ENCODE measurements around the gene ZSCAN20. TPM values are rescaled to one million over a fixed set of nuclear protein-coding genes. Genes with fewer than 3 reads are reported as not detected.

Gene ZSCAN20
- total and polyA plus RNA-seq, 4 donors = 0.48 to 2.3 (median 1.3) TPM

DNA sequence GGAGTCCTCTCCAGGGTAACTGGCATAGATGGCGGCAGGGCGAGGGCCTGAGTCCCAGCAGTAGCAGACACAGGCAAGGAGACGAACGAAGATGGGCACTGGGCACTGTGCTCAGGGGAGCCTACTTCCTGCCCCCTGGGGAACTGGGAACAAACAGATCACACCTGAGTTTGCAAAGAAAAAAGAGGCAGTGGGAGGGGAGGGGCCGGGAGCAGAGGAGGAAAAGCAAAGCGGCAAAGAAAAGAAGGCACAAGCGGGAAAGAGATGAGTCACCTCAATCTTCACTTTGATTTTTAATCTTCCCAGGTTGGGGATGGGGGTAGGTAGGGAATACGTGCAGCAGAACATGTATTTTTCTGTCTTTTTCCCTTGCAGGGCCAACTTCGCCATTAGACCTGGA is 44.0 kb downstream of the ZSCAN20 start:
- H3K9ac ChIP-seq (ENCODE audit: low read depth in 1 of 2, low read length in 2 of 2) = no peak overlapping the region
- H3K9me3 ChIP-seq (ENCODE audit: control insufficient read depth in 4 of 4, low read length in 3 of 4) = no peaks in the 10 kb centered on the region
- 82% methylated on average over 9 of the region's 9 CpGs for WGBS
- no peak overlapping the region for H3K4me3 ChIP-seq (ENCODE audit: low read depth in 1 of 3, low read length in 3 of 3)
- DNase-seq (ENCODE audit: low spot score) = no peak
- TF ChIP-seq, protein P1, sequence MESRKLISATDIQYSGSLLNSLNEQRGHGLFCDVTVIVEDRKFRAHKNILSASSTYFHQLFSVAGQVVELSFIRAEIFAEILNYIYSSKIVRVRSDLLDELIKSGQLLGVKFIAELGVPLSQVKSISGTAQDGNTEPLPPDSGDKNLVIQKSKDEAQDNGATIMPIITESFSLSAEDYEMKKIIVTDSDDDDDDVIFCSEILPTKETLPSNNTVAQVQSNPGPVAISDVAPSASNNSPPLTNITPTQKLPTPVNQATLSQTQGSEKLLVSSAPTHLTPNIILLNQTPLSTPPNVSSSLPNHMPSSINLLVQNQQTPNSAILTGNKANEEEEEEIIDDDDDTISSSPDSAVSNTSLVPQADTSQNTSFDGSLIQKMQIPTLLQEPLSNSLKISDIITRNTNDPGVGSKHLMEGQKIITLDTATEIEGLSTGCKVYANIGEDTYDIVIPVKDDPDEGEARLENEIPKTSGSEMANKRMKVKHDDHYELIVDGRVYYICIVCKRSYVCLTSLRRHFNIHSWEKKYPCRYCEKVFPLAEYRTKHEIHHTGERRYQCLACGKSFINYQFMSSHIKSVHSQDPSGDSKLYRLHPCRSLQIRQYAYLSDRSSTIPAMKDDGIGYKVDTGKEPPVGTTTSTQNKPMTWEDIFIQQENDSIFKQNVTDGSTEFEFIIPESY (IDR thresholded peaks at IDR 0.05) = no peak
- no peak for TF ChIP-seq TAF1 (conservative IDR thresholded peaks at IDR 0.05)
- no peaks in the 10 kb centered on the region for H3K4me1 ChIP-seq (ENCODE audit: control insufficient read depth in 4 of 4, insufficient read depth in 4 of 4, low read length in 3 of 4)
- H3K36me3 ChIP-seq (ENCODE audit: control insufficient read depth in 4 of 4, insufficient read depth in 3 of 4, low read depth in 1 of 4, low read length in 3 of 4) = no peaks in the 10 kb centered on the region
- peaks cover 0 to 3% (median 0%) of the 10 kb centered on the region in 4 donors for H3K27me3 ChIP-seq (ENCODE audit: control insufficient read depth in 4 of 4, insufficient read depth in 4 of 4, low read length in 3 of 4)
- H3K27ac ChIP-seq (ENCODE audit: low read depth in 1 of 2, low read length in 2 of 2) = no peak overlapping the region

DNA sequence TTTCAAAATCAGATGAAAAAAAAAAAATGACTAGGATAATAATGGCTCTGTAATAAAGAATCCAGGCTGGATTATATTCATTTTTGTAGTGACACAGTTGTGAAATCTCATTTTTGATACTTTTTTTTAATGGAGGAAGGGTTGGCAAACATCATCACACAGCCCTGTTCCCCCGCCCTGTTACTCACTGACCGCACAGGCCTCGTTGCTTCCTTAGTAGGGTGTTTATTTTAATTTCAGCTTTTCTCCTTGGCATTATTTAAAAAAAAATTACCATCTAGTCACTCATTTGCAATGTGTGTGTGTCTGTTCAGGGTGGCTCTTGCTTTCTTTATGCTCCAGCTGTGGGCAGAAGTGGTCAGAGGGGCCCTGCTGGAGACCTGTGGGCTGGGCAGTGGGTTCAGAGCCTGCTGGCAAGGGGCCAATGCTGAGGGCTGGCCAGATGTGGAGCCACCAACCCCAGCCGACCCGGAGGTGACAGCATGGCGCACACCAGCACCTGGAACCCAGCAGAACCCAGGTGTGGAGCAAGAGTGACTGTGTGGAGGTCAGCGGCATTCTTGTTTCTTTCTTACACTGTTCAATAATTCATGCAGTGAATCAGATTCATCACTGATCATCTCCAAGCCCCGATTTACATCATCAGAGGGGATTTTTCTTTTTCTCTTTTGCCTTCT is 44.6 kb downstream of the ZSCAN20 start:
- H3K27ac ChIP-seq (ENCODE audit: low read depth in 1 of 2, low read length in 2 of 2) = no peak overlapping the region
- no peak for TF ChIP-seq EGR1 (IDR thresholded peaks at IDR 0.05; ENCODE audit: low read depth in 2 of 2)
- TF ChIP-seq GABPA (IDR thresholded peaks at IDR 0.05 in 1 of 2, conservative IDR thresholded peaks at IDR 0.05 in 1 of 2) = no peak
- TF ChIP-seq YY1 (IDR thresholded peaks at IDR 0.05) = no peak
- no peak for TF ChIP-seq TAF1 (conservative IDR thresholded peaks at IDR 0.05)
- TF ChIP-seq, protein P2, sequence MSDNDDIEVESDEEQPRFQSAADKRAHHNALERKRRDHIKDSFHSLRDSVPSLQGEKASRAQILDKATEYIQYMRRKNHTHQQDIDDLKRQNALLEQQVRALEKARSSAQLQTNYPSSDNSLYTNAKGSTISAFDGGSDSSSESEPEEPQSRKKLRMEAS (IDR thresholded peaks at IDR 0.05) = no peak
- TF ChIP-seq NR2F2 (IDR thresholded peaks at IDR 0.05) = no peak
- TF ChIP-seq FOXA2 (IDR thresholded peaks at IDR 0.05) = no peak
- TF ChIP-seq, protein P3, sequence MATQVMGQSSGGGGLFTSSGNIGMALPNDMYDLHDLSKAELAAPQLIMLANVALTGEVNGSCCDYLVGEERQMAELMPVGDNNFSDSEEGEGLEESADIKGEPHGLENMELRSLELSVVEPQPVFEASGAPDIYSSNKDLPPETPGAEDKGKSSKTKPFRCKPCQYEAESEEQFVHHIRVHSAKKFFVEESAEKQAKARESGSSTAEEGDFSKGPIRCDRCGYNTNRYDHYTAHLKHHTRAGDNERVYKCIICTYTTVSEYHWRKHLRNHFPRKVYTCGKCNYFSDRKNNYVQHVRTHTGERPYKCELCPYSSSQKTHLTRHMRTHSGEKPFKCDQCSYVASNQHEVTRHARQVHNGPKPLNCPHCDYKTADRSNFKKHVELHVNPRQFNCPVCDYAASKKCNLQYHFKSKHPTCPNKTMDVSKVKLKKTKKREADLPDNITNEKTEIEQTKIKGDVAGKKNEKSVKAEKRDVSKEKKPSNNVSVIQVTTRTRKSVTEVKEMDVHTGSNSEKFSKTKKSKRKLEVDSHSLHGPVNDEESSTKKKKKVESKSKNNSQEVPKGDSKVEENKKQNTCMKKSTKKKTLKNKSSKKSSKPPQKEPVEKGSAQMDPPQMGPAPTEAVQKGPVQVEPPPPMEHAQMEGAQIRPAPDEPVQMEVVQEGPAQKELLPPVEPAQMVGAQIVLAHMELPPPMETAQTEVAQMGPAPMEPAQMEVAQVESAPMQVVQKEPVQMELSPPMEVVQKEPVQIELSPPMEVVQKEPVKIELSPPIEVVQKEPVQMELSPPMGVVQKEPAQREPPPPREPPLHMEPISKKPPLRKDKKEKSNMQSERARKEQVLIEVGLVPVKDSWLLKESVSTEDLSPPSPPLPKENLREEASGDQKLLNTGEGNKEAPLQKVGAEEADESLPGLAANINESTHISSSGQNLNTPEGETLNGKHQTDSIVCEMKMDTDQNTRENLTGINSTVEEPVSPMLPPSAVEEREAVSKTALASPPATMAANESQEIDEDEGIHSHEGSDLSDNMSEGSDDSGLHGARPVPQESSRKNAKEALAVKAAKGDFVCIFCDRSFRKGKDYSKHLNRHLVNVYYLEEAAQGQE (IDR thresholded peaks at IDR 0.05) = no peak
- TF ChIP-seq, protein P1 (IDR thresholded peaks at IDR 0.05) = no peak
- TF ChIP-seq SP1 (IDR thresholded peaks at IDR 0.05) = no peak
- TF ChIP-seq HNF4A (conservative IDR thresholded peaks at IDR 0.05) = no peak
- TF ChIP-seq, protein P4, sequence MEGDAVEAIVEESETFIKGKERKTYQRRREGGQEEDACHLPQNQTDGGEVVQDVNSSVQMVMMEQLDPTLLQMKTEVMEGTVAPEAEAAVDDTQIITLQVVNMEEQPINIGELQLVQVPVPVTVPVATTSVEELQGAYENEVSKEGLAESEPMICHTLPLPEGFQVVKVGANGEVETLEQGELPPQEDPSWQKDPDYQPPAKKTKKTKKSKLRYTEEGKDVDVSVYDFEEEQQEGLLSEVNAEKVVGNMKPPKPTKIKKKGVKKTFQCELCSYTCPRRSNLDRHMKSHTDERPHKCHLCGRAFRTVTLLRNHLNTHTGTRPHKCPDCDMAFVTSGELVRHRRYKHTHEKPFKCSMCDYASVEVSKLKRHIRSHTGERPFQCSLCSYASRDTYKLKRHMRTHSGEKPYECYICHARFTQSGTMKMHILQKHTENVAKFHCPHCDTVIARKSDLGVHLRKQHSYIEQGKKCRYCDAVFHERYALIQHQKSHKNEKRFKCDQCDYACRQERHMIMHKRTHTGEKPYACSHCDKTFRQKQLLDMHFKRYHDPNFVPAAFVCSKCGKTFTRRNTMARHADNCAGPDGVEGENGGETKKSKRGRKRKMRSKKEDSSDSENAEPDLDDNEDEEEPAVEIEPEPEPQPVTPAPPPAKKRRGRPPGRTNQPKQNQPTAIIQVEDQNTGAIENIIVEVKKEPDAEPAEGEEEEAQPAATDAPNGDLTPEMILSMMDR (IDR thresholded peaks at IDR 0.05; ENCODE audit: low read depth, low read length, missing input control) = no peak
- no peak for TF ChIP-seq JUND (IDR thresholded peaks at IDR 0.05)
- TF ChIP-seq HNF4G (IDR thresholded peaks at IDR 0.05) = no peak
- TF ChIP-seq RAD21 (IDR thresholded peaks at IDR 0.05) = no peak
- no peak for TF ChIP-seq FOXA1 (IDR thresholded peaks at IDR 0.05)
- TF ChIP-seq, protein P5, sequence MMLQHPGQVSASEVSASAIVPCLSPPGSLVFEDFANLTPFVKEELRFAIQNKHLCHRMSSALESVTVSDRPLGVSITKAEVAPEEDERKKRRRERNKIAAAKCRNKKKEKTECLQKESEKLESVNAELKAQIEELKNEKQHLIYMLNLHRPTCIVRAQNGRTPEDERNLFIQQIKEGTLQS (IDR thresholded peaks at IDR 0.05) = no peak
- H3K4me3 ChIP-seq (ENCODE audit: low read depth in 1 of 3, low read length in 3 of 3) = no peak overlapping the region
- H3K9ac ChIP-seq (ENCODE audit: low read depth in 1 of 2, low read length in 2 of 2) = no peak overlapping the region
- 77% methylated on average over 8 of the region's 8 CpGs for WGBS
- no peaks in the 10 kb centered on the region for H3K9me3 ChIP-seq (ENCODE audit: control insufficient read depth in 4 of 4, low read length in 3 of 4)
- DNase-seq (ENCODE audit: low spot score) = no peak
- peaks cover 0 to 3% (median 1%) of the 10 kb centered on the region in 4 donors for H3K27me3 ChIP-seq (ENCODE audit: control insufficient read depth in 4 of 4, insufficient read depth in 4 of 4, low read length in 3 of 4)
- no peaks in the 10 kb centered on the region for H3K36me3 ChIP-seq (ENCODE audit: control insufficient read depth in 4 of 4, insufficient read depth in 3 of 4, low read depth in 1 of 4, low read length in 3 of 4)
- no peaks in the 10 kb centered on the region for H3K4me1 ChIP-seq (ENCODE audit: control insufficient read depth in 4 of 4, insufficient read depth in 4 of 4, low read length in 3 of 4)

All from liver (tissue), 9 donors.